HCT116 (cell line): ENCODE data around the gene TMEM50B. TPM values are rescaled to one million over a fixed set of nuclear protein-coding genes. Genes with fewer than 3 reads are reported as not detected.

Experiments
- ATAC-seq: fragments of 200-7000 bp; cut with Tn5 transposase; 2 replicates; pipeline ENCODE4 v1.9.1; 2020; ENCODE audit warnings: mild to moderate bottlenecking, moderate library complexity
- BruUV-seq: library from RNA; stranded (reverse); fragments of 400-500 nt; replicated peaks from 2 replicates; lab custom pipeline; 2021; lab: Mats Ljungman, UMichigan
- CTCF ChIA-PET: fragments of 300-600 bp; sonication (Branson Sonifier 250); formaldehyde crosslinking; loops from one replicate; lab custom pipeline; 2021; ENCODE audit warnings: antibody characterized with exemption; lab: Charles Lee
- POLR2A ChIA-PET: fragments of 300-600, 350-600 bp; sonication (Branson Sonifier 250); formaldehyde crosslinking; loops from one replicate; lab custom pipeline; 2021; ENCODE audit warnings: antibody characterized with exemption; lab: Charles Lee
- RAD21 ChIA-PET, 2 experiments: fragments of 300-600 bp; sonication (Branson Sonifier 250); formaldehyde crosslinking; loops; one replicate each; lab custom pipeline; 2023; ENCODE audit warnings: low total read pairs in 2 of 2; ENCODE audit not compliant: uncharacterized antibody in 2 of 2, unreplicated experiment in 2 of 2, low non-redundant PET in 1 of 2; lab: Charles Lee
- DNase-seq: peaks from one replicate; pipeline ENCODE4 v3.0.0-alpha.2; 2010; ENCODE audit warnings: low read depth, low spot score
- H2AFZ ChIP-seq: fragments of 200-600 bp; shearing (Covaris generic), sonication (generic); 2 replicates; pipeline ENCODE4 v1.6.1; 2017; ENCODE audit warnings: low read depth, mixed run types, mixed read lengths, antibody characterized with exemption, low read length; ENCODE audit not compliant: poor library complexity, severe bottlenecking
- H3K27ac ChIP-seq: 2 replicates; pipeline ENCODE4 v1.5.1; 2012; ENCODE audit warnings: low read depth, low read length
- H3K27me3 ChIP-seq: fragments of 200-600 bp; sonication (generic); 2 replicates; pipeline ENCODE4 v1.6.1; 2016; ENCODE audit warnings: mixed run types, low read length, mixed read lengths; ENCODE audit not compliant: insufficient read depth
- H3K36me3 ChIP-seq, 2 experiments: fragments of 200-500 bp in 1 of 2; fragments of 200-600 bp in 1 of 2; sonication (Bioruptor generic) in 1 of 2; sonication (generic) in 1 of 2; 2 replicates each; pipeline versions ENCODE4 v1.5.1 to v1.6.1; 2014 to 2016; ENCODE audit warnings: low read length in 2 of 2, inconsistent platforms in 1 of 2, mixed read lengths in 1 of 2, mixed run types in 1 of 2; ENCODE audit not compliant: insufficient read depth in 2 of 2, control insufficient read depth in 1 of 2
- H3K4me1 ChIP-seq, 2 experiments: fragments of 200-600 bp in 1 of 2; sonication (generic) in 1 of 2; 2 replicates each; pipeline versions ENCODE4 v1.5.1 to v1.6.1; 2012 to 2017; ENCODE audit warnings: low read length in 2 of 2, inconsistent platforms in 1 of 2, mild to moderate bottlenecking in 1 of 2, mixed read lengths in 1 of 2, mixed run types in 1 of 2, moderate library complexity in 1 of 2; ENCODE audit not compliant: insufficient read depth in 2 of 2, control insufficient read depth in 1 of 2
- H3K4me2 ChIP-seq: fragments of 200-600 bp; sonication (generic); 2 replicates; pipeline ENCODE4 v1.6.1; 2017; ENCODE audit warnings: mixed run types, low read length, mixed read lengths
- H3K4me3 ChIP-seq, 2 experiments: fragments of 200-600 bp in 1 of 2; sonication (generic) in 1 of 2; replicated peaks in 1 of 2; 2 replicates each; pipeline ENCODE4 v1.5.1; 2011 to 2016; ENCODE audit warnings: low read length in 2 of 2, control low read depth in 1 of 2, low read depth in 1 of 2, mild to moderate bottlenecking in 1 of 2, mixed read lengths in 1 of 2, mixed run types in 1 of 2
- H3K79me2 ChIP-seq: fragments of 200-600 bp; sonication (generic); 2 replicates; pipeline ENCODE4 v1.6.1; 2017; ENCODE audit warnings: mild to moderate bottlenecking, mixed run types, low read length, moderate library complexity, mixed read lengths; ENCODE audit not compliant: insufficient read depth
- H3K9ac ChIP-seq: fragments of 200-600 bp; sonication (generic); 2 replicates; pipeline ENCODE4 v1.6.1; 2016; ENCODE audit warnings: low read length, mixed read lengths
- H3K9me2 ChIP-seq: fragments of 200-600 bp; sonication (generic), shearing (Covaris generic); 2 replicates; pipeline ENCODE4 v1.6.1; 2017; ENCODE audit warnings: mixed run types, mild to moderate bottlenecking, moderate library complexity; ENCODE audit not compliant: insufficient read depth
- H3K9me3 ChIP-seq, 2 experiments: fragments of 200-500 bp in 1 of 2; fragments of 200-600 bp in 1 of 2; sonication (Bioruptor generic) in 1 of 2; sonication (generic) in 1 of 2; 2 replicates each; pipeline ENCODE4 v1.6.1; 2014 to 2017; ENCODE audit warnings: low read length in 2 of 2, mixed read lengths in 2 of 2, inconsistent platforms in 1 of 2, low read depth in 1 of 2, mild to moderate bottlenecking in 1 of 2, mixed run types in 1 of 2, moderate library complexity in 1 of 2; ENCODE audit not compliant: control insufficient read depth in 1 of 2, insufficient read depth in 1 of 2
- H4K20me1 ChIP-seq: fragments of 200-600 bp; sonication (generic), shearing (Covaris generic); 2 replicates; pipeline ENCODE4 v1.6.1; 2017; ENCODE audit warnings: mixed run types, mild to moderate bottlenecking, moderate library complexity; ENCODE audit not compliant: insufficient read depth
- CBX3 ChIP-seq: IDR thresholded peaks from 2 replicates; pipeline ENCODE4 v1.6.1; 2012; ENCODE audit warnings: low read depth
- CTCF ChIP-seq, 3 experiments: fragments of 200-600 bp in 1 of 3; sonication (generic) in 1 of 3; IDR thresholded peaks in 2 of 3; conservative IDR thresholded peaks in 1 of 3; 2 replicates each; pipeline ENCODE4 v1.5.1; 2012 to 2017; ENCODE audit warnings: low read depth in 2 of 3, low read length in 2 of 3, antibody characterized with exemption in 1 of 3, borderline replicate concordance in 1 of 3, control low read depth in 1 of 3, mild to moderate bottlenecking in 1 of 3, mixed read lengths in 1 of 3, mixed run types in 1 of 3, moderate library complexity in 1 of 3; ENCODE audit not compliant: insufficient read depth in 1 of 3
- ELF1 ChIP-seq: IDR thresholded peaks from 2 replicates; pipeline ENCODE4 v1.6.1; 2012; ENCODE audit warnings: low read depth, borderline replicate concordance
- EZH2 ChIP-seq: fragments of 200-600 bp; sonication (generic); IDR thresholded peaks from 2 replicates; pipeline ENCODE4 v1.6.1; 2017; ENCODE audit warnings: antibody characterized with exemption, mixed run types
- EZH2phosphoT487 ChIP-seq: fragments of 200-600 bp; IDR thresholded peaks from 2 replicates; pipeline ENCODE4 v1.6.1; 2018; ENCODE audit warnings: antibody characterized with exemption, borderline replicate concordance
- FOSL1 ChIP-seq: IDR thresholded peaks from 2 replicates; pipeline ENCODE4 v1.6.1; 2012; ENCODE audit warnings: low read depth
- MAX ChIP-seq: IDR thresholded peaks from 2 replicates; pipeline ENCODE4 v1.6.1; 2012
- POLR2A ChIP-seq: IDR thresholded peaks from 2 replicates; pipeline ENCODE4 v1.7.0; 2011; ENCODE audit warnings: borderline replicate concordance; ENCODE audit not compliant: insufficient read depth, insufficient read length; ENCODE audit errors: extremely low read depth
- POLR2AphosphoS5 ChIP-seq: IDR thresholded peaks from 2 replicates; pipeline ENCODE4 v1.6.1; 2011; ENCODE audit warnings: mild to moderate bottlenecking, low read depth, low read length, moderate library complexity
- RAD21 ChIP-seq: IDR thresholded peaks from 2 replicates; pipeline ENCODE4 v1.6.1; 2012; ENCODE audit warnings: low read depth, mild to moderate bottlenecking
- SIN3A ChIP-seq: IDR thresholded peaks from 2 replicates; pipeline ENCODE4 v1.6.1; 2012; ENCODE audit warnings: low read depth
- SRF ChIP-seq: IDR thresholded peaks from 2 replicates; pipeline ENCODE4 v1.6.1; 2012; ENCODE audit warnings: low read depth
- TCF7L2 ChIP-seq: IDR thresholded peaks from 2 replicates; pipeline ENCODE4 v1.7.0; 2011; ENCODE audit warnings: borderline replicate concordance, inconsistent platforms; ENCODE audit not compliant: insufficient read depth, insufficient read length; ENCODE audit errors: extremely low read depth
- YY1 ChIP-seq: IDR thresholded peaks from 2 replicates; pipeline ENCODE4 v1.6.1; 2011; ENCODE audit warnings: low read length, low read depth, moderate library complexity, mild to moderate bottlenecking; ENCODE audit not compliant: insufficient replicate concordance; ENCODE audit errors: extremely low read depth
- ZBTB33 ChIP-seq: IDR thresholded peaks from 2 replicates; pipeline ENCODE4 v1.6.1; 2011; ENCODE audit warnings: mild to moderate bottlenecking, low read length, moderate library complexity; ENCODE audit not compliant: insufficient replicate concordance; ENCODE audit errors: extremely low read depth
- ZNF274 ChIP-seq: fragments of 200-500 bp; sonication (Bioruptor generic); IDR thresholded peaks from 2 replicates; pipeline ENCODE4 v1.6.1; 2014; ENCODE audit warnings: mild to moderate bottlenecking, low read depth, low read length, inconsistent platforms
- intact Hi-C: fragments of 100-400 bp; cut with micrococcal nuclease; formaldehyde crosslinking; loops from 2 replicates; pipeline ENCODE4 v1.10.0; 2022
- total RNA-seq: library from RNA; stranded (reverse); gene quantifications from one replicate; pipeline ENCODE4 v1.2.1, GENCODE V29; 2021; ENCODE audit not compliant: unreplicated experiment

The TMEM50B gene
- total RNA-seq, 1 experiment from 2014 or later, result 18.8 TPM

GRCh38 chr21:33421713-33422393, 57.9 kb downstream of the TMEM50B start:
- H4K20me1 ChIP-seq, result no peaks in the 10 kb centered on the region
- H3K4me3 ChIP-seq, result no peak overlapping the region
- TSS peak; percentile 28 for BruUV-seq
- H3K79me2 ChIP-seq, result peaks cover 12% of the 10 kb centered on the region
- peaks cover 7 to 18% of the 10 kb centered on the region in 2 experiments for H3K36me3 ChIP-seq
- no peak overlapping the region for H2AFZ ChIP-seq
- ChIA-PET POLR2A (no interaction called here), CTCF (no interaction called here), RAD21 (interaction anchor here in 1 of 2 experiments (0.7 kb wide), 1 partner anchor 222 kb away, joined by 5 read pairs; no protein-coding TSS in a partner anchor)
- DNase-seq (no peak), ATAC-seq (no peak)
- H3K27ac ChIP-seq, result no peak overlapping the region
- H3K4me2 ChIP-seq, result no peak overlapping the region
- no peaks in the 10 kb centered on the region for H3K9me2 ChIP-seq
- 0 out of 4 replicates have a peak, but pooled peaks cover 0 to 5% of the 10 kb centered on the region in 2 experiments for H3K4me1 ChIP-seq
- H3K9ac ChIP-seq, result no peak overlapping the region
- intact Hi-C loops, result no loop called here
- TF ChIP-seq EZH2phosphoT487 (no peak), MAX (no peak), CTCF (IDR thresholded peaks at IDR 0.05 in 2 of 3, conservative IDR thresholded peaks at IDR 0.05 in 1 of 3; ENCODE audit: borderline replicate concordance in 1 of 3, insufficient read depth in 1 of 3, low read depth in 2 of 3, low read length in 2 of 3) (no peak), ELF1 (no peak), POLR2AphosphoS5 (no peak), TCF7L2 (no peak), RAD21 (no peak), EZH2 (no peak), ZNF274 (no peak), CBX3 (no peak), SIN3A (no peak), ZBTB33 (no peak), POLR2A (no peak), SRF (no peak), YY1 (no peak), FOSL1 (no peak)
- H3K9me3 ChIP-seq, result no peaks in the 10 kb centered on the region
- no peaks in the 10 kb centered on the region for H3K27me3 ChIP-seq
